Memory B cell (primary cell): ENCODE measurements around the gene CLASRP.

ENCODE experiments used
- ATAC-seq: fragments of 150-1000 bp; cut with Tn5 transposase; 2 replicates; pipeline ENCODE4 v1.10.0; 2021; ENCODE audit warnings: low read depth, mild to moderate bottlenecking, moderate library complexity
- DNase-seq, 2 donors: peaks; one replicate each; pipeline ENCODE4 v3.0.0; 2022; ENCODE audit warnings: low spot score in 2 of 2
- H3K27ac Mint-ChIP-seq: one replicate; pipeline ENCODE4 v1.8.0; 2022; ENCODE audit warnings: mild to moderate bottlenecking, moderate library complexity, mixed read lengths
- H3K27me3 Mint-ChIP-seq: one replicate; pipeline ENCODE4 v1.8.0; 2022; ENCODE audit warnings: mixed read lengths
- H3K36me3 Mint-ChIP-seq: one replicate; pipeline ENCODE4 v1.8.0; 2022; ENCODE audit warnings: mild to moderate bottlenecking, mixed read lengths
- H3K4me1 Mint-ChIP-seq: one replicate; pipeline ENCODE4 v1.8.0; 2022; ENCODE audit warnings: mixed read lengths
- H3K4me3 Mint-ChIP-seq: one replicate; pipeline ENCODE4 v1.8.0; 2022; ENCODE audit warnings: mild to moderate bottlenecking, moderate library complexity, mixed read lengths
- H3K9me3 Mint-ChIP-seq: one replicate; pipeline ENCODE4 v1.8.0; 2022; ENCODE audit warnings: mixed read lengths

Gene CLASRP

DNA sequence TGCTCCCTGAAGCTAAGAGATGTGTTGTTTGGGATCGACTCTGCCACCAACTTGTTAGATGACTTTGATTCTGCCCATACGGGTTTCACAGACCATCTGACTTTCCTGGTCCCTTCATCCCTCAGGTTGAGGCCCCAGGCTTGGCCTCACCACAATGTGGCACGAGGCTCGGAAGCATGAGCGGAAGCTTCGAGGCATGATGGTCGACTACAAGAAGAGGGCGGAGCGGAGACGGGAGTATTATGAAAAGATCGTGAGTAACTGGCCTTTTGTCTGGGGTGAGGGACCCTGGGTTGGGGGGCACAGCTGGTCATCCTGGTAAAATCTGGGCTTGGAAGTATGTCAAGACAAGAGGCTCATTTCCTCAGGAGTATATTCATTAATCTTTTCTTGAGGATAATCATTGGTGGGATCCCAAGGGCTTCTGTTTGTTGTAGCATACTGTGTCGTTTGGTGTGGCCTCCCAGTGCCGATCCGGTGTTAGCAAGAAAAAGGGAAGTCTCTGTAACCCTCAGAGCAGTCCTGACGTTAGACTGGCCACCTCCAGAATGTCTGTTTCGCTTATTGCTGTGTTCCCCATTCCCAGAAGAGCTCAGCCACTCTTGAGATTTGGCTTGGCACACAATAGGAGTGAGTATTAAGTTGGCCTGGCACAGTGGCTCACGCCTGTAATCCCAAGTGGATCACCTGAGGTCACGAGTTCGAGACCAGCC is 1.4 kb downstream of the CLASRP start:
- ATAC-seq = peak; percentile 17
- Mint-ChIP-seq H3K9me3 (no peaks in the 10 kb centered on the region), H3K27ac (peak overlapping the region; percentile 93), H3K27me3 (no peaks in the 10 kb centered on the region), H3K36me3 (peaks cover 36% of the 10 kb centered on the region), H3K4me1 (peaks cover 31% of the 10 kb centered on the region), H3K4me3 (peak overlapping the region; percentile 90)
- DNase-seq = no peak

DNA sequence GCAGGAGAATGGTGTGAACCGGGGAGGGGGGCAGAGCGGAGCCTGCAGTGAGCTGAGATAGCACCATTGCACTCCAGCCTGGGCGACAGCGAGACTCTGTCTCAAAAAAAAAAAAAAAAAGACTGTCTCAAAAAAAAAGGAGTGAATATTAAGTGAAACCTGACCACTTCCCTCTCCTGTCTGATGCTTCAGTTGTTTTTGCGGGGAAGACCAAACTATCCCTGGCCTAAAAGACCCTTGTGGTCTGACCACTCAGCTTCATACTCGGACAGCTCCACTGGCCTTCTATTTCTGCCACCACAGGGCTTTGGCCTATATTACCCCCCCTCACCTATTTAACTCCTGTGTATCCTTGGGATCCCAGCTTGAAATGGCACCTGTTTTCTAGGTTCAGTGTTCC is 2.3 kb downstream of the CLASRP start:
- Mint-ChIP-seq H3K4me1 (peaks cover 39% of the 10 kb centered on the region), H3K27me3 (no peaks in the 10 kb centered on the region), H3K4me3 (peak overlapping the region; percentile 90), H3K27ac (peak overlapping the region; percentile 93), H3K36me3 (peaks cover 38% of the 10 kb centered on the region), H3K9me3 (no peaks in the 10 kb centered on the region)
- DNase-seq (no peak), ATAC-seq (no peak)

DNA sequence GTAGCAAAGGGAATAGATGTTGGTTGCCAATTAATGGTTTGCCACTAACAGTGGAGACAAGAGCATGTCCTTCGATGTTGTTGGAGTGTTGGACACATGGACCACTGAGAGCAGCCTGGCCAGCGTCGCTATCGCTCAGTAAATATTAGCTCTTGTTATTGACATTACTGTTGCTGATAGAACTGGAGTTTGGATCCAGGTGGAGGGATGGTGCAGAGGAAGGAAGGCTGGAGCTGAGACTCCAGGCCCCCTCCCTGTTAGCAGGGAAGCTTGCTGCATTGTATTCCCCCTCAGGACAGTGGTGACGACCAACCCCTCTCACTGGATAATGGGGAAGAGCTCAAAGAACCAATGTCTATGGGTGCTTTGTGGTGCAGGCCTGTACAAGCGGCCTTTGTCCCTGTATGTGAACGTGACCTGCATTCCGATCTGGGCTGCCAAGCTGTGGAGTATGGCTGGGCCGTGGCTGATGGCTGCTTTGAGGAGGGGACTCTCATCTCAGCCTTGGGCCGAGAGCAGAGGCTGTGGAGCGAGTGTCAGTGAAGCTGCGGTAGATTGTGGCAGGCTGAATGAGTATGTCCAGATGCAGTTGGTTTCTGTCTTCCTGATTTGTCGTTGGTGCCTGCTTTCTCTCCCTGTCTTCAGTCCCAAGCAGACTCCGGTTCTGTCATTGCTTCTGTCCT is 7.0 kb downstream of the CLASRP start:
- Mint-ChIP-seq H3K9me3 (no peaks in the 10 kb centered on the region), H3K4me1 (peaks cover 45% of the 10 kb centered on the region), H3K27me3 (no peaks in the 10 kb centered on the region), H3K27ac (peak overlapping the region; percentile 92), H3K4me3 (peak overlapping the region; percentile 84), H3K36me3 (peaks cover 27% of the 10 kb centered on the region)
- no peak for ATAC-seq
- DNase-seq = no peak

GRCh38 chr19:45046355-45046754 is 7.5 kb downstream of the CLASRP start:
- no peaks in the 10 kb centered on the region for H3K9me3 Mint-ChIP-seq
- H3K36me3 Mint-ChIP-seq = peaks cover 24% of the 10 kb centered on the region
- no peak for ATAC-seq
- H3K27me3 Mint-ChIP-seq = no peaks in the 10 kb centered on the region
- H3K27ac Mint-ChIP-seq = peak overlapping the region; percentile 92
- H3K4me3 Mint-ChIP-seq = peak overlapping the region; percentile 84
- peaks cover 45% of the 10 kb centered on the region for H3K4me1 Mint-ChIP-seq
- DNase-seq = no peak

GRCh38 chr19:45047188-45047797 is 8.4 kb downstream of the CLASRP start:
- ATAC-seq (peak; percentile 66), DNase-seq (peak in 1 of 2 donors; percentile 61)
- no peaks in the 10 kb centered on the region for H3K9me3 Mint-ChIP-seq
- H3K4me1 Mint-ChIP-seq = peaks cover 41% of the 10 kb centered on the region
- H3K36me3 Mint-ChIP-seq = peaks cover 20% of the 10 kb centered on the region
- H3K27ac Mint-ChIP-seq = peak overlapping the region; percentile 92
- peak overlapping the region; percentile 84 for H3K4me3 Mint-ChIP-seq
- no peaks in the 10 kb centered on the region for H3K27me3 Mint-ChIP-seq

DNA sequence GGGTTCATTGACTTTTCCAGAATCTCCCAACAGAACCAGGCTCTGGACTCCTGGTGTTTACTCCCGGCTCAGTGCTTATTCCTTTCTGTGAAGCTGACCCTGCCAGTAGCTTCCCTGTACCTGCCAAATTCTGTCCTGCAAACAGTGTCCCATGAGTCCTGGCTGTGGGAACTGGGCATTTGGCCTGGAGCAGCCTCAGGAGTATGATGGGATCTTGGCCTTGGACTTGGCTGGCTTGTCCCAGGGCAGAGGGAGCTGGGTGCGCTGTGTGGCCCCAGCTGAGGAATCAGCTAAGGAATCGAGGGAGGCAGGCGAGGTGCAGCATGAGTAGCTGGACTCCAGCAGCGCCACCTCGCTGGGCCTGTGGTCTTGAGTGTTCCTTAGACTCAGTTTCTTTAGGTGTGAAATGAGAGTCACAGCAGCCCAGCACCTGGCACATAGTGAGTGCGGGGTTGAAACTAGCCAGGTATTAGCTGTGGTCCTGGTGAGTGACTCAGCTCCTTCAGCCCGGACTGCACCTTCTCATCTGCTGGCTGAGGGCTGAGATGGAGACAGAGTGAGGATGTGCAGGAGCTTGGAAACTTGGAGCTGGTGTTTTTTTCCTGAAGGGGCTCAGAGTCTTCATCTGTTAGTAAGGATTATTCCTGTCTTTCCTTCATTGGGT is 10.4 kb downstream of the CLASRP start:
- no peaks in the 10 kb centered on the region for H3K9me3 Mint-ChIP-seq
- H3K27ac Mint-ChIP-seq = peak overlapping the region; percentile 93
- no peak for DNase-seq
- H3K36me3 Mint-ChIP-seq = peaks cover 20% of the 10 kb centered on the region
- H3K4me3 Mint-ChIP-seq = peak overlapping the region; percentile 71
- ATAC-seq = no peak
- peaks cover 47% of the 10 kb centered on the region for H3K4me1 Mint-ChIP-seq
- H3K27me3 Mint-ChIP-seq = no peaks in the 10 kb centered on the region

DNA sequence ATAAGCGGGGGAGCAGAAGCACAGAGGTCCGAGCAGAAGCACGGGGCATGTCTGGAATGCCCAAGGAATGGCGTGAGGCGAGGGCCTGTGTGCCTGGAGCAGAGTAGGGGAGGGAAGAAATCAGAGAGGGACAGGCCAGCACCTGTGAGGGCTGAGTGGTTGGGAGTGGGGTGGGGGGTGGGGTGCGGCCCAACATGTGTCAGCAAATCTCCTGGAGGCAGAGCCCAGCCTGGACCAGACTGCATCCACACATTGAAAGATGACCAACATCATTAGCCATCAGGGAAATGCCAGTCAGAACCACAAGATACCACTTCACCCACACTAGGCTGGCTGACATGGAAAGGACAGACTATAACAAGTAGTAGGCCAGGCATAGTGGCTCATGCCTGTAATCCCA is 11.2 kb downstream of the CLASRP start:
- Mint-ChIP-seq H3K4me1 (peaks cover 51% of the 10 kb centered on the region), H3K4me3 (peak overlapping the region; percentile 71), H3K9me3 (no peaks in the 10 kb centered on the region), H3K27ac (peak overlapping the region; percentile 93), H3K27me3 (no peaks in the 10 kb centered on the region), H3K36me3 (peaks cover 22% of the 10 kb centered on the region)
- DNase-seq (no peak), ATAC-seq (no peak)

DNA sequence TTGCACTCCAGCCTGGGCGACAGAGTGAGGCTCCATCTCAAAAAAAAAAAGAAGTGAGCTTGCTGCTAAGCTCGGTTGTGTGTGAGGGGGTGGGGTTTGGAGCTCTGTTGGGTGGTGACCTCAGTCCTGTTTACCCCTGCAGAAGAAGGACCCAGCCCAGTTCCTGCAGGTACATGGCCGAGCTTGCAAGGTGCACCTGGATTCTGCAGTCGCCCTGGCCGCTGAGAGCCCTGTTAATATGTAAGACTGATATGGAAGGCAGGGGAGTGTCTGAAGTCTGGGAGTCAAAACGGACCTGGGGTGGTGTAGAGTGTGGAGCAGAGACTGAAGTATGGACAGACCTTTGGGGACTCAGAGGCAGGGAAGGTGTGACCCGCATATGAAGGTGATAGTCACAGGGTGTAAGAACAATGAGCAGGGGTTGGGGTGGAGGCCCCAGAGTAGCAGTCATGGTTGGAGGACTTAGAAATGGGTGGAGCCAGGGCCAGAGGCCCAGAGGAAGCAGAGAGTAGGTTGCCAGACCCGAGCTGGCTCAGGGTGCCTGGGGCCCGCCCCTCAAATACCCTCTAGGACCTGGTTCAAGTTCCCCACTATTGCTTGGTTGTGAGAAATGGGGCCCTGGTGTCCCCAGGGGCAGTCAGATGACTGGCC is 13.2 kb downstream of the CLASRP start:
- peaks cover 45% of the 10 kb centered on the region for H3K4me1 Mint-ChIP-seq
- DNase-seq (peak; percentile 54 to 73), ATAC-seq (peak; percentile 85)
- peak overlapping the region; percentile 93 for H3K27ac Mint-ChIP-seq
- H3K36me3 Mint-ChIP-seq = peaks cover 20% of the 10 kb centered on the region
- no peaks in the 10 kb centered on the region for H3K27me3 Mint-ChIP-seq
- peak overlapping the region; percentile 86 for H3K4me3 Mint-ChIP-seq
- H3K9me3 Mint-ChIP-seq = no peaks in the 10 kb centered on the region

DNA sequence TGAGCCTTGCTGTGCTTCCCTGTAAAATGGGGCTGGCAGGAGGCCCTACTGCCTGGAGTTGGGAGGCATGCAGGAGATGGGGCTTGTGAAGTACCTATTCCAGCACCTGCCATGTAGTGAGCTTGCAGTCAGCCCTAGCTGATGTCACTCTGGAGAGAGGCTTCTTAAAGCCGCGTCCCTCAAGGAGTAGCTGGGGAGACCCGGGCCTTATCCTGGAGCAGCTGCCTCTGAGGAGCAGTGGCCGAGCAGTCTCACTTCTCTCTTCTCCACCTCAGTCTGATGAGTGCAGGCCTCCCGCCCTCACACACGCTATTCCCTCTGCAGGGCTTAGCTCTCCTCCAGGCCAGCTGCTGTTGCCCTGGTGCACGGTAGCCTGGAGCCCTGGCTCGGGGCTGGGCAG is 18.0 kb downstream of the CLASRP start:
- Mint-ChIP-seq H3K4me3 (peak overlapping the region; percentile 41), H3K36me3 (peaks cover 42% of the 10 kb centered on the region), H3K4me1 (peaks cover 55% of the 10 kb centered on the region), H3K27me3 (no peaks in the 10 kb centered on the region), H3K27ac (peak overlapping the region; percentile 21), H3K9me3 (no peaks in the 10 kb centered on the region)
- ATAC-seq (no peak), DNase-seq (no peak)

DNA sequence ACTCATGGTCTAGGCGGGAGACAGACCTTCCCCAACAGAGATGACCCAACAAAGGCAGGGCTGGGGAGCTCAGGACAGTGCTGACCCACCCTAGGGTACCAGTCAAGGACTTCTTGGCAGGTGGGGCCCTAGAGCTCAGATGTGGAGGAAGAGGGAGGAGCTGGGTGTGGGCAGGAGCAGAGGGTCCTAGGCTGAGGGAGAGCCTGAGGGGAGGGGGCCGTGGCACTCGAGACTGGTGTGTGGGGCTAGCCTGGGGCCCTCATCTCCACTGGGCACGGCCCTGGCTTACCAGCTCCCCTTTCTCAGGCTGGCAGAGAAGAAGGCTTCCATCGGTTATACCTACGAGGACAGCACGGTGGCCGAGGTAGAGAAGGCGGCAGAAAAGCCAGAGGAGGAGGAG is 18.6 kb downstream of the CLASRP start:
- H3K36me3 Mint-ChIP-seq = peaks cover 39% of the 10 kb centered on the region
- H3K4me3 Mint-ChIP-seq = no peak overlapping the region
- ATAC-seq (no peak), DNase-seq (no peak)
- H3K9me3 Mint-ChIP-seq = no peaks in the 10 kb centered on the region
- H3K27me3 Mint-ChIP-seq = no peaks in the 10 kb centered on the region
- peaks cover 49% of the 10 kb centered on the region for H3K4me1 Mint-ChIP-seq
- H3K27ac Mint-ChIP-seq = peak overlapping the region; percentile 21

GRCh38 chr19:45058622-45059159 is 19.8 kb downstream of the CLASRP start:
- Mint-ChIP-seq H3K27ac (peak overlapping the region; percentile 78), H3K4me3 (no peak overlapping the region), H3K27me3 (no peaks in the 10 kb centered on the region), H3K36me3 (peaks cover 41% of the 10 kb centered on the region), H3K9me3 (no peaks in the 10 kb centered on the region), H3K4me1 (peaks cover 43% of the 10 kb centered on the region)
- ATAC-seq = no peak
- no peak for DNase-seq

DNA sequence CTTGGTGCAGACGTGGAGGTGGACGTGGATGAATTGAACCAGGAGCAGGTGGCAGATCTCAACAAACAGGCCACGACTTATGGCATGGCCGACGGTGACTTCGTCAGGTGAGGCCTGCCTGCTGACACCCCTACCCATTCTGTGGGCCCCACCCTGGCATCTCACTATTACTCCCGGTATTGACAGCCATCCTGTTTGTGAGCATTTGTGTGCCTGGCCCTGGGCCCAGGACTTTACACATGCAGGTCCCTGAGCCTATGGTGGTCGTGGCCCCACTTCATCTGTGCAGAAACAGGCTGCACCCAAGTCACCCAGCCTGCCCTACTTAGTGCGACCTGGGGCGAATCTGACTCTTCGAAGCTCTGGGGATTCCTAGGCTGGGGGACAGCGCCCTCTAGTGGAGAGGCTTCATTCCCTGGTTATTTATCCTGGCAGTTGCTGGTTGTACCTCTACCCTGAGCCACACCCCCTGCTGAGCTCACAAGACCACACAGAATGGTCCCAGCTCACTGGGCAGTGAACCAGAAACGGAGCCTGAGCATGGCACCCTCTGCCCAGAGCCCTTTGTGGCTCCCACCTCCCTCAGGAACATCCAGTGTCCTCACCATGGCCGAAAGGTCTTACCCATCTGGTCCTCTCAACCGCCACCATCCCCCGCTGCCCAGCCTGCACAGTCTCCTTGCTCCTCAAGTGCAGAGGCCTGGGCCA is 20.6 kb downstream of the CLASRP start:
- ATAC-seq = peak; percentile 93
- H3K4me1 Mint-ChIP-seq = peaks cover 43% of the 10 kb centered on the region
- no peaks in the 10 kb centered on the region for H3K9me3 Mint-ChIP-seq
- peak; percentile 92 to 95 for DNase-seq
- peaks cover 41% of the 10 kb centered on the region for H3K36me3 Mint-ChIP-seq
- H3K27ac Mint-ChIP-seq = peak overlapping the region; percentile 78
- no peaks in the 10 kb centered on the region for H3K27me3 Mint-ChIP-seq
- H3K4me3 Mint-ChIP-seq = peak overlapping the region; percentile 43

DNA sequence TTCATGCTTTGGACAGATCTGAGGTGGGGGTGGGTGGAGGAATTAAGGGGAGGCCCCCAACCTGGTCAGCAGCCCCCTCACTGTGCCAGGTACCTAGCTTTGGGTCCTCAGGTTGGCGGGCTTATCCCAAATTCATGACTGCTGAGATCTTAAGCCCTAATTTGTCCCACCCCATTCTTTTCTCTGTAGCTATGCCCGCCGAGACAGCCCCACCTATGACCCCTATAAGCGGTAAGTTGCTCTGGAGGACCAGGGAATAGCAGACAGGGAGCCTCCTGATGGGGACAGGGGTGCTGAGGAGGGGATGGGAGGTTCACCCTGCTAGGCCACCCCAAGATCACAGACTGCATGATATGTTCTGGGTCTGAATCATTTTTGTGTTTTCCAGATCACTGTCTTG is 23.1 kb downstream of the CLASRP start:
- Mint-ChIP-seq H3K4me1 (peaks cover 27% of the 10 kb centered on the region), H3K27me3 (no peaks in the 10 kb centered on the region), H3K4me3 (no peak overlapping the region), H3K36me3 (peaks cover 40% of the 10 kb centered on the region), H3K9me3 (no peaks in the 10 kb centered on the region), H3K27ac (peak overlapping the region; percentile 55)
- no peak for ATAC-seq
- DNase-seq = no peak
